Caco-2 (cell line): ENCODE data around the gene B3GAT1. TPM values are rescaled to one million over a fixed set of nuclear protein-coding genes. Genes with fewer than 3 reads are reported as not detected.

Experiments
- BruUV-seq: library from RNA; stranded (reverse); fragments of 400-500 nt; replicated peaks from 2 replicates; lab custom pipeline; 2021; lab: Mats Ljungman, UMichigan
- CTCF ChIA-PET: fragments of 300-600 bp; sonication (Branson Sonifier 250); formaldehyde crosslinking; loops from one replicate; lab custom pipeline; 2022; ENCODE audit warnings: antibody characterized with exemption; lab: Charles Lee
- POLR2A ChIA-PET: fragments of 300-600 bp; sonication (Branson Sonifier 250); formaldehyde crosslinking; loops from one replicate; lab custom pipeline; 2022; ENCODE audit warnings: antibody characterized with exemption; lab: Charles Lee
- DNase-seq, 2 experiments: peaks; one replicate each; pipeline versions ENCODE4 v3.0.0 to v3.0.0-alpha.2; 2020 to 2022
- H3K27me3 ChIP-seq: replicated peaks from 2 replicates; pipeline ENCODE4 v1.6.0; 2011; ENCODE audit warnings: low read length; ENCODE audit not compliant: control insufficient read depth, insufficient read depth
- H3K36me3 ChIP-seq: 2 replicates; pipeline ENCODE4 v1.5.1; 2011; ENCODE audit warnings: low read length; ENCODE audit not compliant: control insufficient read depth, insufficient read depth
- H3K4me1 ChIP-seq: fragments of 250-450 bp; sonication (Bioruptor Pico); 2 replicates; pipeline ENCODE4 v1.5.1; 2020; ENCODE audit warnings: mild to moderate bottlenecking
- H3K4me3 ChIP-seq: 2 replicates; pipeline ENCODE4 v1.5.1; 2011; ENCODE audit warnings: low read depth, mild to moderate bottlenecking, control low read depth, low read length
- H3K9me3 ChIP-seq: fragments of 250-450 bp; sonication (Bioruptor Pico); 2 replicates; pipeline ENCODE4 v1.5.1; 2020; ENCODE audit warnings: mild to moderate bottlenecking, moderate library complexity
- H3K27ac Mint-ChIP-seq: one replicate; pipeline ENCODE4 v1.8.0; 2022; ENCODE audit warnings: mixed read lengths; ENCODE audit not compliant: unreplicated experiment
- H3K27me3 Mint-ChIP-seq: one replicate; pipeline ENCODE4 v1.8.0; 2022; ENCODE audit warnings: mixed read lengths; ENCODE audit not compliant: insufficient read depth, unreplicated experiment
- H3K36me3 Mint-ChIP-seq: one replicate; pipeline ENCODE4 v1.8.0; 2022; ENCODE audit warnings: mild to moderate bottlenecking, mixed read lengths; ENCODE audit not compliant: insufficient read depth, unreplicated experiment
- H3K4me1 Mint-ChIP-seq: one replicate; pipeline ENCODE4 v1.8.0; 2022; ENCODE audit warnings: low read depth, mixed read lengths; ENCODE audit not compliant: unreplicated experiment
- H3K4me3 Mint-ChIP-seq: one replicate; pipeline ENCODE4 v1.8.0; 2022; ENCODE audit warnings: mild to moderate bottlenecking, moderate library complexity, mixed read lengths; ENCODE audit not compliant: unreplicated experiment
- H3K9me3 Mint-ChIP-seq: one replicate; pipeline ENCODE4 v1.8.0; 2022; ENCODE audit warnings: mixed read lengths; ENCODE audit not compliant: unreplicated experiment
- CTCF ChIP-seq, 2 experiments: fragments of 200-600 bp in 1 of 2; IDR thresholded peaks; 1 replicate in 1 of 2; 2 replicates in 1 of 2; pipeline versions ENCODE4 v1.5.1 to v1.8.0; 2011 to 2022; ENCODE audit warnings: antibody characterized with exemption in 1 of 2, control low read depth in 1 of 2, inconsistent platforms in 1 of 2, low read depth in 1 of 2, low read length in 1 of 2, mild to moderate bottlenecking in 1 of 2, moderate library complexity in 1 of 2; ENCODE audit not compliant: insufficient read depth in 1 of 2, severe bottlenecking in 1 of 2, unreplicated experiment in 1 of 2
- intact Hi-C: fragments of 100-400 bp; cut with micrococcal nuclease; formaldehyde crosslinking; loops from one replicate; pipeline ENCODE4 v1.10.0; 2022; ENCODE audit not compliant: unreplicated experiment
- total RNA-seq: library from RNA; stranded (reverse); gene quantifications from 2 replicates; pipeline ENCODE4 v1.2.3, GENCODE V29; 2022

Gene B3GAT1
- total RNA-seq, 1 experiment from 2014 or later = 0.11 TPM

- Mint-ChIP-seq H3K36me3 (no peaks in the 10 kb centered on the region), H3K27ac (no peak overlapping the region), H3K4me1 (no peaks in the 10 kb centered on the region), H3K4me3 (no peak overlapping the region), H3K27me3 (no peaks in the 10 kb centered on the region), H3K9me3 (no peaks in the 10 kb centered on the region)
- no peak overlapping the region for H3K4me3 ChIP-seq
- H3K36me3 ChIP-seq = no peaks in the 10 kb centered on the region
- no peak for DNase-seq
- no peaks in the 10 kb centered on the region for H3K4me1 ChIP-seq
- no TSS peak for BruUV-seq
- H3K27me3 ChIP-seq = no peaks in the 10 kb centered on the region
- H3K9me3 ChIP-seq = no peaks in the 10 kb centered on the region
- TF ChIP-seq CTCF (IDR thresholded peaks at IDR 0.05; ENCODE audit: insufficient read depth in 1 of 2, low read depth in 1 of 2, low read length in 1 of 2, severe bottlenecking in 1 of 2, unreplicated experiment in 1 of 2) = no peak
- intact Hi-C loops = no loop called here
- ChIA-PET POLR2A (no interaction called here), CTCF (interaction anchor here (0.9 kb wide), 1 partner anchor 96 kb away, joined by 3 read pairs; the partner anchor contains the start of gene GLB1L3)
These were observed 40.4 kb downstream of the B3GAT1 start for GRCh38 chr11:134371436-134372185.

GRCh38 chr11:134370526-134371435 lies 41.3 kb downstream of the B3GAT1 start:
- Histone ChIP-seq H3K4me1 (no peaks in the 10 kb centered on the region), H3K27me3 (no peaks in the 10 kb centered on the region), H3K4me3 (no peak overlapping the region), H3K9me3 (no peaks in the 10 kb centered on the region), H3K36me3 (no peaks in the 10 kb centered on the region)
- POLR2A ChIA-PET = no interaction called here
- Mint-ChIP-seq H3K4me1 (no peaks in the 10 kb centered on the region), H3K27ac (no peak overlapping the region), H3K27me3 (no peaks in the 10 kb centered on the region), H3K36me3 (no peaks in the 10 kb centered on the region), H3K4me3 (no peak overlapping the region), H3K9me3 (no peaks in the 10 kb centered on the region)
- TF ChIP-seq CTCF (IDR thresholded peaks at IDR 0.05; ENCODE audit: insufficient read depth in 1 of 2, low read depth in 1 of 2, low read length in 1 of 2, severe bottlenecking in 1 of 2, unreplicated experiment in 1 of 2) = no peak
- CTCF ChIA-PET = no interaction called here
- intact Hi-C loops = no loop called here
- DNase-seq = no peak
- no TSS peak for BruUV-seq

- no peaks in the 10 kb centered on the region for H3K36me3 ChIP-seq
- no peak for DNase-seq
- no peaks in the 10 kb centered on the region for H3K4me1 ChIP-seq
- intact Hi-C loops = no loop called here
- H3K4me3 ChIP-seq = no peak overlapping the region
- Mint-ChIP-seq H3K36me3 (no peaks in the 10 kb centered on the region), H3K4me1 (no peaks in the 10 kb centered on the region), H3K9me3 (no peaks in the 10 kb centered on the region), H3K27ac (no peak overlapping the region), H3K4me3 (no peak overlapping the region), H3K27me3 (no peaks in the 10 kb centered on the region)
- POLR2A ChIA-PET = no interaction called here
- BruUV-seq = no TSS peak
- no peak for TF ChIP-seq CTCF (IDR thresholded peaks at IDR 0.05; ENCODE audit: insufficient read depth in 1 of 2, low read depth in 1 of 2, low read length in 1 of 2, severe bottlenecking in 1 of 2, unreplicated experiment in 1 of 2)
- no peaks in the 10 kb centered on the region for H3K9me3 ChIP-seq
- H3K27me3 ChIP-seq = no peaks in the 10 kb centered on the region
- CTCF ChIA-PET = no interaction called here
These were observed 42.2 kb downstream of the B3GAT1 start for GRCh38 chr11:134369656-134370525.
